SK-N-MC (cell line): Measurements from ENCODE around the gene MRPS12.

ENCODE experiments used
- EZH2 ChIP-seq: fragments of 200-600 bp; sonication (generic); IDR thresholded peaks from one replicate; pipeline ENCODE4 v1.6.1; 2017; ENCODE audit warnings: antibody characterized with exemption
- POLR2AphosphoS5 ChIP-seq: IDR thresholded peaks from 2 replicates; pipeline ENCODE4 v1.6.1; 2012; ENCODE audit warnings: mild to moderate bottlenecking, low read depth, low read length, borderline replicate concordance

GRCh38 chr19:38892841-38893240 is 37.9 kb upstream of the MRPS12 start:
- TF ChIP-seq POLR2AphosphoS5 (no peak), EZH2 (no peak)
